ENCODE data around the gene SCAI. TPM values are rescaled to one million over a fixed set of nuclear protein-coding genes. Genes with fewer than 3 reads are reported as not detected.

The SCAI gene
- total RNA-seq, 1 experiment from 2014 or later: 15.5 TPM

- Histone ChIP-seq H3K27ac (ENCODE audit: insufficient read length, low read depth, low read length) (no peak overlapping the region), H3K14ac (ENCODE audit: insufficient read depth, low read length) (no peak overlapping the region), H3K4me1 (ENCODE audit: insufficient read depth, low read length) (no peaks in the 10 kb centered on the region), H2BK20ac (ENCODE audit: low read depth, low read length, poor library complexity, severe bottlenecking) (no peak overlapping the region), H4K8ac (replicated peaks; ENCODE audit: insufficient read length, low read depth, low read length) (no peak overlapping the region), H3K9me3 (ENCODE audit: control insufficient read depth, low read depth, low read length) (no peaks in the 10 kb centered on the region), H4K91ac (ENCODE audit: insufficient read length, low read depth, low read length) (no peak overlapping the region), H3K56ac (ENCODE audit: insufficient read length, low read depth, low read length) (no peak overlapping the region), H3K23ac (ENCODE audit: insufficient read length, low read depth, low read length) (no peak overlapping the region), H3K9ac (ENCODE audit: extremely low read depth, insufficient read length, low read length) (no peak overlapping the region), H3K27me3 (ENCODE audit: insufficient read depth, low read length) (no peaks in the 10 kb centered on the region), H3K4me2 (ENCODE audit: insufficient read depth, insufficient read length, low read length) (no peak overlapping the region), H3K4ac (ENCODE audit: low read depth, low read length) (no peak overlapping the region), H2AK5ac (ENCODE audit: insufficient read length, low read length) (no peak overlapping the region), H2BK120ac (ENCODE audit: low read depth, low read length, poor library complexity, severe bottlenecking) (no peak overlapping the region), H3K79me2 (ENCODE audit: insufficient read depth, low read length) (no peaks in the 10 kb centered on the region), H4K20me1 (ENCODE audit: control insufficient read depth, insufficient read depth, insufficient read length) (no peaks in the 10 kb centered on the region), H3K23me2 (ENCODE audit: insufficient read length, low read depth, low read length, poor library complexity, severe bottlenecking) (no peaks in the 10 kb centered on the region), H2BK15ac (ENCODE audit: low read depth, low read length) (no peak overlapping the region), H3T11ph (ENCODE audit: low read length) (no peak overlapping the region), H2BK12ac (ENCODE audit: insufficient read length, low read depth, low read length) (no peak overlapping the region), H4K5ac (ENCODE audit: insufficient read length, low read depth, low read length) (no peak overlapping the region), H2BK5ac (ENCODE audit: insufficient read length, low read length) (no peak overlapping the region), H2AFZ (ENCODE audit: low read length) (no peak overlapping the region), H3K79me1 (ENCODE audit: insufficient read depth, low read depth, low read length, poor library complexity, severe bottlenecking) (peaks cover 3% of the 10 kb centered on the region), H3K18ac (ENCODE audit: insufficient read length, low read depth, low read length) (no peak overlapping the region)
- no peak for TF ChIP-seq CTCF (conservative IDR thresholded peaks at IDR 0.05)
- no peaks in the 10 kb centered on the region for H3K27me3 Mint-ChIP-seq (ENCODE audit: low read depth)
- DNase-seq: no peak
- H3K27ac Mint-ChIP-seq: no peak overlapping the region
- H3K36me3 Mint-ChIP-seq (ENCODE audit: insufficient read depth in 1 of 3, low read depth in 3 of 3): peaks cover 3 to 23% (median 12%) of the 10 kb centered on the region in 3 experiments; a peak in 6 of 7 replicates
- peaks cover 0 to 2% of the 10 kb centered on the region in 2 experiments; a peak in 3 of 5 replicates for H3K9me3 Mint-ChIP-seq
- WGBS (ENCODE audit: extremely low coverage, insufficient read length, low lambda C conversion rate): no CpG with 5 or more reads among the region's 3 CpGs
- peaks cover 3 to 7% of the 10 kb centered on the region in 2 experiments; a peak in 3 of 4 replicates for H3K4me1 Mint-ChIP-seq
- H3K4me3 Mint-ChIP-seq: no peak overlapping the region
These were observed 52.2 kb downstream of the SCAI start for GRCh38 chr9:125091121-125091520.

Measured in H9 (cell line).